Measurements from ENCODE around the gene PTPRE. TPM values are rescaled to one million over a fixed set of nuclear protein-coding genes. Genes with fewer than 3 reads are reported as not detected.

PTPRE gene
- polyA plus RNA-seq, 1 donor (not counting 4 experiments of a cell fraction or from before 2014, with no cell fraction given): 15.1 TPM

DNA sequence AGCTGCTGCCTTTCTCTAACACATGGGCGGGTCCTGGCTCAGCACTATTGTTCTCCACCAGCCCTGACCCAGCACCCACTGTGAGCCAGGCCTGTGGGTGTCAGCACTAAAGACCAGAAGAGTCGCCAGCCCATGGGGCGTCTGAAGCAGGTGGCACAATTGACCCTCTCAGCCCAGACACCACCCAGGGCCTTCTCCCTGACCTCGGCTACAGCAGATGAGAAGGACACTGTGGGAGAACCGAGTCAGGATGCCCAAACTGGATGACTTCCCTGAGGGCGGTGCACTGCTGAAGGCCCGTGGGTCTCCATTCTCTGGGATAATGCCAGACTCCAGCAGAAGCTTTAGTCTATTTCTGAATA is 122.4 kb downstream of the PTPRE start:
- H3K9ac ChIP-seq (ENCODE audit: control insufficient read depth, extremely low read depth, insufficient read depth, low read length): no peak overlapping the region
- peaks cover 15% of the 10 kb centered on the region for H3K27me3 ChIP-seq (ENCODE audit: control insufficient read depth, extremely low read depth, insufficient read depth, low read length)
- no peak overlapping the region for H3K4me3 ChIP-seq (ENCODE audit: control insufficient read depth in 2 of 3, extremely low read depth in 1 of 3, insufficient read depth in 2 of 3, low read depth in 1 of 3, low read length in 3 of 3)
- FAIRE-seq (no peak), DNase-seq (ENCODE audit: low read depth, low spot score) (no peak)
- H3K4me2 ChIP-seq (ENCODE audit: control insufficient read depth, extremely low read depth, insufficient read depth, low read depth, low read length): no peak overlapping the region
- H3K27ac ChIP-seq (ENCODE audit: control insufficient read depth, insufficient read depth, low read length): no peak overlapping the region
- H3K9me3 ChIP-seq (ENCODE audit: control insufficient read depth, low read depth, low read length): no peaks in the 10 kb centered on the region
- dilution Hi-C loops (cut with MboI; ENCODE audit: extremely low pct_ligation_motif_present, low sequenced_read_pairs): no loop called here
- H3K9me1 ChIP-seq (ENCODE audit: control insufficient read depth, extremely low read depth, insufficient read depth, low read length): no peaks in the 10 kb centered on the region
- no peaks in the 10 kb centered on the region for H3K4me1 ChIP-seq (ENCODE audit: control insufficient read depth, extremely low read depth, insufficient read depth, low read length)
- no peaks in the 10 kb centered on the region for H3K36me3 ChIP-seq (ENCODE audit: control insufficient read depth in 2 of 2, extremely low read depth in 1 of 2, insufficient read depth in 2 of 2, low read length in 2 of 2)
- no peaks in the 10 kb centered on the region for H3K79me2 ChIP-seq (ENCODE audit: control insufficient read depth, insufficient read depth, low read length)
- no peak overlapping the region for H2AFZ ChIP-seq (ENCODE audit: control insufficient read depth, low read length)
- no peaks in the 10 kb centered on the region for H4K20me1 ChIP-seq (ENCODE audit: control insufficient read depth, extremely low read depth, insufficient read depth, low read length)
- TF ChIP-seq EZH2 (IDR thresholded peaks at IDR 0.05; ENCODE audit: low read length): no peak
- TF ChIP-seq, protein P1, sequence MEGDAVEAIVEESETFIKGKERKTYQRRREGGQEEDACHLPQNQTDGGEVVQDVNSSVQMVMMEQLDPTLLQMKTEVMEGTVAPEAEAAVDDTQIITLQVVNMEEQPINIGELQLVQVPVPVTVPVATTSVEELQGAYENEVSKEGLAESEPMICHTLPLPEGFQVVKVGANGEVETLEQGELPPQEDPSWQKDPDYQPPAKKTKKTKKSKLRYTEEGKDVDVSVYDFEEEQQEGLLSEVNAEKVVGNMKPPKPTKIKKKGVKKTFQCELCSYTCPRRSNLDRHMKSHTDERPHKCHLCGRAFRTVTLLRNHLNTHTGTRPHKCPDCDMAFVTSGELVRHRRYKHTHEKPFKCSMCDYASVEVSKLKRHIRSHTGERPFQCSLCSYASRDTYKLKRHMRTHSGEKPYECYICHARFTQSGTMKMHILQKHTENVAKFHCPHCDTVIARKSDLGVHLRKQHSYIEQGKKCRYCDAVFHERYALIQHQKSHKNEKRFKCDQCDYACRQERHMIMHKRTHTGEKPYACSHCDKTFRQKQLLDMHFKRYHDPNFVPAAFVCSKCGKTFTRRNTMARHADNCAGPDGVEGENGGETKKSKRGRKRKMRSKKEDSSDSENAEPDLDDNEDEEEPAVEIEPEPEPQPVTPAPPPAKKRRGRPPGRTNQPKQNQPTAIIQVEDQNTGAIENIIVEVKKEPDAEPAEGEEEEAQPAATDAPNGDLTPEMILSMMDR (optimal IDR thresholded peaks at IDR 0.05 in 1 of 3, IDR thresholded peaks at IDR 0.05 in 1 of 3, conservative IDR thresholded peaks at IDR 0.05 in 1 of 3; ENCODE audit: extremely low read depth in 1 of 3, insufficient read depth in 2 of 3, low read length in 3 of 3): no peak

DNA sequence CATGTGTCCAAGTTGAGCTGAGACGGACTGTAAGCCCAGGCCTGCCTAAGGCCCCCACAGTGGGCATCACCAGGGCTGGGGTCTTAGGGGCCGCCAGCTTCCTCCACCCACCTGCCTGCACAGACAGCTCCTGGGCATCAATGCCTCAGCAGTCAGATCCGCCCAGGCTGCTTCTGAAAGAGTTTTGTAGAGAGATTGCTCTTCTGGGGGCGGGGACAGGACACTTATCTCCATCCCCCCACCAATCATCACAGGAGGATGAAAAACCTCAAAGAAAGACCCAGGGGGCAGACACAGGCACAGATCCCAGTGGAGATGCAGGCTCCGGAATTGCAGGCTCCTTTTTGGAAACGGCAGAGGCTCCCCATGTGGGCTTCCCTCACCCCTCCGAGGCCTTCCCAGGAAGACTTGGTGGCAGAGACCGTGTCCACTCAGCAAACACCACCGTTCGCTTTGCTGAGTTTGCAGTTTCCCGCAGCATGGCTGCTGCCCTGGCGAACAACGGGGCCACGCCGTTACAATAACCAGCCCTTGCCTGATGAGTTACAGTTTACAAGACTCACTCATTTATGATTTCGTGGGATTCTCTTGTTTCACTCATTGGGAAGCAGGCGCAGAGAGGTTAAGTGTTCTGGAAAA is 122.9 kb downstream of the PTPRE start:
- Histone ChIP-seq H3K79me2 (ENCODE audit: control insufficient read depth, insufficient read depth, low read length) (no peaks in the 10 kb centered on the region), H3K27me3 (ENCODE audit: control insufficient read depth, extremely low read depth, insufficient read depth, low read length) (peaks cover 13% of the 10 kb centered on the region), H3K9ac (ENCODE audit: control insufficient read depth, extremely low read depth, insufficient read depth, low read length) (no peak overlapping the region), H2AFZ (ENCODE audit: control insufficient read depth, low read length) (no peak overlapping the region), H3K36me3 (ENCODE audit: control insufficient read depth in 2 of 2, extremely low read depth in 1 of 2, insufficient read depth in 2 of 2, low read length in 2 of 2) (no peaks in the 10 kb centered on the region), H3K9me3 (ENCODE audit: control insufficient read depth, low read depth, low read length) (no peaks in the 10 kb centered on the region), H3K4me1 (ENCODE audit: control insufficient read depth, extremely low read depth, insufficient read depth, low read length) (no peaks in the 10 kb centered on the region), H3K27ac (ENCODE audit: control insufficient read depth, insufficient read depth, low read length) (no peak overlapping the region), H3K4me3 (ENCODE audit: control insufficient read depth in 2 of 3, extremely low read depth in 1 of 3, insufficient read depth in 2 of 3, low read depth in 1 of 3, low read length in 3 of 3) (no peak overlapping the region), H3K4me2 (ENCODE audit: control insufficient read depth, extremely low read depth, insufficient read depth, low read depth, low read length) (no peak overlapping the region), H4K20me1 (ENCODE audit: control insufficient read depth, extremely low read depth, insufficient read depth, low read length) (no peaks in the 10 kb centered on the region), H3K9me1 (ENCODE audit: control insufficient read depth, extremely low read depth, insufficient read depth, low read length) (no peaks in the 10 kb centered on the region)
- TF ChIP-seq, protein P1 (optimal IDR thresholded peaks at IDR 0.05 in 1 of 3, IDR thresholded peaks at IDR 0.05 in 1 of 3, conservative IDR thresholded peaks at IDR 0.05 in 1 of 3; ENCODE audit: extremely low read depth in 1 of 3, insufficient read depth in 2 of 3, low read length in 3 of 3): no peak
- no peak for TF ChIP-seq EZH2 (IDR thresholded peaks at IDR 0.05; ENCODE audit: low read length)
- DNase-seq (ENCODE audit: low read depth, low spot score) (no peak), FAIRE-seq (no peak)
- dilution Hi-C loops (cut with MboI; ENCODE audit: extremely low pct_ligation_motif_present, low sequenced_read_pairs): no loop called here

All from keratinocyte (primary cell).